Fibroblast of pulmonary artery (primary cell): Measurements from ENCODE around the gene CST3.
A peak's percentile ranks its signal among the peaks of the same experiment; 100 is the strongest.

Experiments
- DNase-seq: peaks from one replicate; pipeline ENCODE4 v3.0.0-alpha.2; 2010; ENCODE audit warnings: low read depth
- H3K4me3 ChIP-seq: replicated peaks from 2 replicates; pipeline ENCODE4 v1.5.1; 2011; ENCODE audit warnings: low read depth, mild to moderate bottlenecking, control low read depth, low read length, moderate library complexity
- TF ChIP-seq, protein P1 (sequence below): IDR thresholded peaks from 2 replicates; pipeline ENCODE4 v1.5.1; 2011; ENCODE audit warnings: mild to moderate bottlenecking, control low read depth, low read length, inconsistent platforms; ENCODE audit errors: missing control alignments

Gene CST3

DNA sequence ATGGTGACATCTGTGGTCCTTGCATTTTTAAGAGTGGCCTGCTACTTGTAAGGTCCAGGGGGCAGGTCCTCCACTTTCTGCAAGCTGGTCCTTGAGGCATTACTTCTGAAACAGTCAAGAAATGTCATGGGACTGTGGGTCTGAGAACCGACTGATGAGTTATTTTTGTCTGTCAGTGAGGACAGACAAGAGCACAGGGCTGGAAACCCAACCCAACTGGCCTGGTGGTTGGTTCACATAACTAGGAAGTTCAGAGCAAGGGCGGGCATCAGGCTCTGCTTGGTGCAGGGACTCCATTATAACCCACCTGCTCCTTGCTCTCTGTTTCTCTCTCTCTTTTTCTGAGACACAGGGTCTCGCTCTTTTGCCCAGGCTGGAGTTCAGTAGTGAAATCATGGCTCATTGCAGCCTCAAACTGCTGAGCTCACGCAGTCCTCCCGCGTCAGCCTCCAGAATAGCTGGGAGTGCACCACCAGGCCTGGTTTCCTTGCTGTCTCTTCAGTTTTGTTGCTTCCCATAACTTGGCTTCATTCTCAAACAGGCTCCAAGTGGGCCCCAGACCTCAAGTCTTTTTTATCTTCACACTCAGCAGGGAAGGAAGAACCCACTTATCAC, 9.2 kb downstream of the CST3 start:
- no peak overlapping the region for H3K4me3 ChIP-seq
- TF ChIP-seq, protein P1, sequence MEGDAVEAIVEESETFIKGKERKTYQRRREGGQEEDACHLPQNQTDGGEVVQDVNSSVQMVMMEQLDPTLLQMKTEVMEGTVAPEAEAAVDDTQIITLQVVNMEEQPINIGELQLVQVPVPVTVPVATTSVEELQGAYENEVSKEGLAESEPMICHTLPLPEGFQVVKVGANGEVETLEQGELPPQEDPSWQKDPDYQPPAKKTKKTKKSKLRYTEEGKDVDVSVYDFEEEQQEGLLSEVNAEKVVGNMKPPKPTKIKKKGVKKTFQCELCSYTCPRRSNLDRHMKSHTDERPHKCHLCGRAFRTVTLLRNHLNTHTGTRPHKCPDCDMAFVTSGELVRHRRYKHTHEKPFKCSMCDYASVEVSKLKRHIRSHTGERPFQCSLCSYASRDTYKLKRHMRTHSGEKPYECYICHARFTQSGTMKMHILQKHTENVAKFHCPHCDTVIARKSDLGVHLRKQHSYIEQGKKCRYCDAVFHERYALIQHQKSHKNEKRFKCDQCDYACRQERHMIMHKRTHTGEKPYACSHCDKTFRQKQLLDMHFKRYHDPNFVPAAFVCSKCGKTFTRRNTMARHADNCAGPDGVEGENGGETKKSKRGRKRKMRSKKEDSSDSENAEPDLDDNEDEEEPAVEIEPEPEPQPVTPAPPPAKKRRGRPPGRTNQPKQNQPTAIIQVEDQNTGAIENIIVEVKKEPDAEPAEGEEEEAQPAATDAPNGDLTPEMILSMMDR = no peak
- DNase-seq = no peak

DNA sequence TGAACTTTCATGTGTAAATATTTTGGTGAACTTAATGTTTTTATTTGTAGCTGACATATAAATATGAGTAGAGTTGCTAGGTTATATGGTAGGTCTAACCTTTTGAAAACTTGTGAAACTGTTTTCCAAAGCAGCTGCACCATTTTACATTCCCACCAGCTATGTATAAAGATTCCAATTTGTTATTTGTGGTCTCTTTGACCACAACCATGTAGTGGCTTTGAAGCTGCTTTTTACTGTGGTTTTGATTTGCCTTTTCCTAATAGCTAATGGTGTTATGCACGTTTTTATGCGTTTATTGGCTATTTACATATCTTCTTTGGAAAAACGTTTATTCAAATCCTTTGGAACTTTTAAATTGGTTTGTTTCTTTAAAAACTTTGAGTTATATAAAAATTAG, 10.3 kb downstream of the CST3 start:
- DNase-seq = no peak
- TF ChIP-seq, protein P1 = no peak
- no peak overlapping the region for H3K4me3 ChIP-seq

DNA sequence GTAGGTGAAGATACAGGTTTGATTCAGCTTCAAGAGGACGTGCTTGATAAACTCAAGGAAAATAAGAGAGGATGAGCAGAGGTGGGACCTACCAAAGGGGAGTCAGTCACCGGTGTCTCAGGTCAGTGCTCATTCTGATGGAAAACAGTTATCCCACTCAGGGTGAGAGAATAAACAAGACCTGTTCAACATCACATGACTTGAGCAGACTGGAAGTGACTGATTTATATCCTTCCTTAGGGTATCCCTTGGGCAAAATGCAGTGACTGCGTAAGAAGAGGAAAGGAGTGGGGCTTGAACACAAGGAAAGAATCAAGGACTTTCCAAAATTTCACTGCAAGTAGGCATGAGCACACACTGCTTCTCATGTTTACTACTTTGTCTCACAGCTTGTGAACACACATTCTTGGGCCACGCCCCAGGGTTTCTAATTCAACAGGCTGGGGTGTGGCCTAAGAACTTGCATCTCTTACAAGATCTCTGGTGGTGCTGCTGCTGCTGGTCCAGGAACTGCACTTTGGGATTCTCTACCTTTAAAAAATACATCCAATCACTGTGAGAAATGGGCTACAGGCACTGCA, 11.6 kb downstream of the CST3 start:
- no peak overlapping the region for H3K4me3 ChIP-seq
- DNase-seq = no peak
- TF ChIP-seq, protein P1 = no peak

DNA sequence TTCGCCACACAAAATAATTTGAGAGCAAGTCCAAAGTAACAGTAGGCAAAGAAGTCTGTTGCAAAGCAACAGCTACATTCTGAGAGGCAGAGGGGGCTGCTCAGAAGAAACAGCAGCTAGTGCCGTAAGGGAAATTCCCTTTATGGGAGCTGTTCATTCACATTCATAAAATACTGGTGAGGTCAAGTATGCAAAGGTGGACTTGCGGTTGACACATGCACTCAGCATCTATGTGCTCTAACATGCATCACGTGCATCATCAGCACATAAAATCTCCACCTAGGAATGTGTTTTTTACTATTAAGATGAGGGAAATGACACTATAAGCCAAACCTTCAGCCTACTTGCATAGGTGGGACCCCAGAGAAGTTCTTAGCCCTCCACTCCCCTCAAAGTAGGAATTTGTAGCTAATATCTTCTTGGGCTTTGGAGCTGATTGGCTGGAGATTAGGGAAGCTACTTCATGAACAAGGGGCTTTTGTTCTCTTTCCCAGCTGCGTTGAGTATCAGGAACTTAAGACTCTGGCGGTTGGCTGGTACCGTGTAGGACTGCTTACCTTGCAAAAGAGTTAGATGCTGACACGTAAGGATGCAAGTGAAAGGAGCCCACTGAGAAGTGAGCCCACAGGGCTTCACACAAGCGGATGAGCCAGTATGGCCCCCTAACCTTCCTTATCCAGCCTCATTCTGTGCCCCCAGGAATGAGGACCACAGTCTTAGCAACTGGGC, 12.4 kb downstream of the CST3 start:
- TF ChIP-seq, protein P1 = no peak
- H3K4me3 ChIP-seq = no peak overlapping the region
- peak; percentile 31 for DNase-seq

DNA sequence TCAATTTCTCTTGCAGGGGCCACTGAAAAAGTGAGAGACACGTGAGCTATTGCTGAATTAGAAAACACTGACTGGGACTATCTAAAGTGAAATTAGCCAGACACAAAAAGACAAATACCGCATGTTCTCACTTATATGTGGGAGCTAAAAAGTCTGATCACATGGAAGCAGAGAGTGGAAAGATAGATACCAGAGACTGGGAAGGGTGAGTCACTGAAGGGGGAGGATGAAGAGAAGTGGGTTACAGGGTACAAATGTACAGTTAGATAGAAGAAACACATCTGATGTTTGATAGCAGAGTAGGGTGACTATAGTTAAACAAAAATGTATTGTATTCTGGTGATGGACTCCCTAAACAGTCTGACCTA, 13.4 kb downstream of the CST3 start:
- peak; percentile 81 for DNase-seq
- TF ChIP-seq, protein P1 = no peak
- no peak overlapping the region for H3K4me3 ChIP-seq

DNA sequence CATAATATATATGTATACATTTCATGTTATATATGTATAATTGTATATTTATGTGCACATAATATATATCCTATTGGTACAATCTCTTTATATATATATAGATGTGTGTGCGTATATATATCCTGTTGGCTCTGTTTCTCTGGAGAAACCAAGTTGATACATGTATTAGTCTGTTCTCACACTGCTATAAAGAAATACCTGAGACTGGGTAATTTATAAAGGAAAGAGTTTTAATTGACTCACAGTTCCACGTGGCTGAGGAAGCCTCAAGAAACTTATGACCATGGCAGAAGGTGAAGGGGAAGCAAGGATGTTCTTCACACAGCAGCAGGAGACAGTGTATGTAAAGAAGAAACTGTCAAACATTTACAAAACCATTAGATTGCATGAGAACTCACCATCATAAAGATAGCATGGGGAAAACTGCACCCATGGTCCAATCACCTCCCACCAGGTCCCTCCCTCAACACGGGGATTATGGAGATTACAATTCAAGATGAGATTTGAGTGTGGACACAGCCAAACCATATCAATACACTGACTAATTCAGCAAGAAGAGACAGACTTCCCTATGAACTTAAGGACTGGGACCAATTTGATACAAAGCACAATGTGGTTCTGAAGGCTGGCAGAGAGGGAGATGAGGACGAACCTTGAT, 14.0 kb downstream of the CST3 start:
- no peak for DNase-seq
- TF ChIP-seq, protein P1 = no peak
- no peak overlapping the region for H3K4me3 ChIP-seq
